ENCODE results near the gene SPATA22.
"Not testable (repeated sequence)": the region's sequence is repeated elsewhere in the genome, so short reads cannot be mapped to it uniquely, and the experiment has no call there.

SPATA22 gene

DNA sequence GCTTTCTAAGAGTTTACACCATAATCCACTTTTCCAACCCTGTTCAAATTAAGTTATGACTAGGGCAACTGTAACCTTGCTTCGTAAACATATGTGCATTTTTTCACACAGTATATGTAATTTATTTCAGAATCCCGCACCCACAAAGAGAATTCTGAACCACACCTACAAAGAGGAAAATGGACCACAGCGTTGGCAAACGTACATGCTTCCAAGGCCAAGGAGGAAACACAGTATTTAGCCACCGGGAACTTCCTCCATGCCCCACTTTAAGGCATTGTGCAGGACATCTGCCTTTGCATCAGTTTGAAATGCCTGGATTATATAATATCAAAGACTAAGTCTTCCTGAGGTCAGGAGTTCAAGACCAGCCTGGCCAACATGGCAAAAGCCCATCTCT, 2.1 kb downstream of the SPATA22 start:
- DNase-seq, result no peak

DNA sequence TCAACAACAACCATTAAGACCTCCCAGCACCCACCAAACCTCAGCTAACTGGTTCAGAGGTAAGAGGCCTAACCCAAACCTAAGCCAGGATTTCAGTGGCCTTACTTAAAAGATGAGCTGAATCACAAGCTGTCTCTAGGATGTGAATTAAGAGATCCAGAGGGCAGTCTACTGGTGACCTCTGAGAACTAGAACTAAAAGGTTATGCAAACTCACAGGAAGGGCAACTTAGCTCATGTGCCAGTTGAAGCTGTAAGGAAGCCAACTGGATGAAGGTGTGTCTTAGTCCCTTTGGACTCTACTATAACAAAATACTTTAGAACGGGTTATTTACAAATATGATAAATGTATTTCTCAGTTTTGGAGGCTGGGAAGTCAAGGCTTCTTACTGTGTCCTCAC, 5.3 kb downstream of the SPATA22 start:
- DNase-seq, result not testable (repeated sequence)

DNA sequence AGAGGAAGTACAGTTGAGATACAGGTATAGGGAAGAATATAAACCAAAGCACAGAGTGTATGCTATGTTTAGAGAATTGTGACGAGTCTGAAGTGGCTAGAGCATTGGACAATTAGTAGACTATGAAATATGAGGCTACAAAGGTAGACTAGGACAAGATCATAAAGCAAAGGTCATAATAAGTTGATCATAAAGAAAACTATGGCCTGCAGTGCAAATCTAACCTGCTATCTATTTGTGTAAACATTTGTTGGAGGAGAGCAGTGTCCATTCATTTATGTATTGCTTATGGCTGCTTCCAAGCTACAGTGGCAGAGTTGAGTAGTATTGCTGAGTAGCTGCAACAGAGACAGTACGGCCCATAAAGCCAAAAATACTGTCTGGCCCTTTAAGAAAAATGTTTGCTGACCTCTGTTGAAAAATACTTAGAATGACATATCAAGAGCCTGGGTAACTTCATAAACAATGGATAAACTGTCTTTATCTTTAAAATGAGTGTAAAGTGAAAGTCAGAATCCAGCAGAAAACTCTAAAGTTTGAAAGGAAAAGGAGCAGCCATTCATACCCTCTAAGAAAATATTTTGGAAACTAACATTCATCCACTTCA, 23.5 kb downstream of the SPATA22 start:
- DNase-seq, result no peak

DNA sequence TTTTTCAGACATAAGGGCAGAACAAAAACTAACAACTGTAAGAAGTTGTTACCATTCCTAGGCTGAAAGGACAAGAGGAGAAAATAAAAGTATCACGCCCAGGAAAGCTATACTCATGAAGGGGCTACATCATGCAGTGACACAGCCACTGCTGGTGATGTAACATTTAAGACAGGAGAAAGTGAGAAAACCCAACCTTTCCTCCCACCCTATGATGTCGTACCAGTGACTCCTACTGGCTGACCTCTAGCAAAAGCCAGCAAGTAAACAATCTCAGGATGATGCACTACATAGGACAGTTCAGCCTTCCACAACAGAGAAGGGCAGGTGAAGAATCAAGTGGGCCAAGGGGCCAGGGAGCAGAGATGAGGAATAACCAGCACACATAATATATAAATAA, 24.0 kb downstream of the SPATA22 start:
- DNase-seq, result no peak

DNA sequence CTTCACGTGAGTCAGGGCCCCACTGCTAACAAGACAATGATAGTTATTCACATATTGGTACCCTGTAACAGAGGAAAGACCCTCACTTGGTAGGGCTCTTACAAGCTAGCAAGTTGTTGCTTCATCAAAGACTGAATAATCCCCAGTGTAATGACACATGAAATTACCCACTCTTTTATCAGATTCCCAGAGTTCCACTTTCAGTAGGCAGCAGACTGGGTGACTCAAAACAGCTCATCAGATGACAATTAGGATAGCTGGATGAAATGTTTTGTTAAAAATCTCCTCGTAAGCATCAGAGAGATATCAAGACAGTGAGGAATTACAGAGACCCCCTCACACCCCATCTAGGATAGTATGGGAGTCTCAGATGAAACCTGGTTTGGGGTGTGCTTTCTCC, 31.2 kb downstream of the SPATA22 start:
- no peak for DNase-seq

DNA sequence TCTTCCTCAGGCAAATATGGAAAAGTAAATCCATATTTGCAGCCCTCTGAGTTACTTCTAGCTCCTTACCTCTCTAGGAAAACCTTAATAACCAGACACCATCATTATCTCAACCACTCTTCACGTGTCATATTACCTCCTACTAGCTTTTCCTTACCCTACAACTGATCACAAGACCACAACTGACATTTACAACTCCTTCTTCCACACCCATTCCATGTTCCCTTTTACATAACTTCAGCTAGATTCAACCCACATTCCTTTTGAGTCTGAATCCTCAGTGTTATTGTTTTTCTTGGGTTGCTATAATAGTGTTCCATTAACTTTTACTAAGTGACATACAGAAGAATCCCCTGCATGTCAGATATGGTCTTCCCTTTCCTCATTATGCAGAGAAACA, 33.3 kb downstream of the SPATA22 start:
- DNase-seq, result no peak

DNA sequence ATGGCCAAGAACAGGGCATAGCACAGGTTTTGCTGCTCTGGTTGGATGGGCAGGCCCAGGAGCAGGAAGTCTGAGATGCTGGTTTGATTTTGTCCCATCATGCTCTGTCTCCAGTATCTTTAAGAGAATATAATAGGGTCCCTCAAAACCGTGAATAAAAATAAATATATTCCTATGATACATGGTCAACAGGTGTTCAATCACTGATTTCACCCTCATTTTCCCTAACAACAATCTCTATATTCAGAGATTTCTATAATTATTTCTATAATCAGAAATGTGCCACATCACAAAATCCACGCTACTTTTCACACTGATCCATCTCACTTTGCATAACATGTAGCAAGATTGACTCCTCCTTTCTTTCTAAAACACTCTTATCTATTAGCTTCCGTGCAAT, 37.9 kb downstream of the SPATA22 start, which contains the start of gene OR1E2:
Gene OR1E2 (minus strand): TSS at position 101 of the 400 bp plus-strand sequence. CDS start 0 bp downstream, at position 101.
- DNase-seq, result no peak

DNA sequence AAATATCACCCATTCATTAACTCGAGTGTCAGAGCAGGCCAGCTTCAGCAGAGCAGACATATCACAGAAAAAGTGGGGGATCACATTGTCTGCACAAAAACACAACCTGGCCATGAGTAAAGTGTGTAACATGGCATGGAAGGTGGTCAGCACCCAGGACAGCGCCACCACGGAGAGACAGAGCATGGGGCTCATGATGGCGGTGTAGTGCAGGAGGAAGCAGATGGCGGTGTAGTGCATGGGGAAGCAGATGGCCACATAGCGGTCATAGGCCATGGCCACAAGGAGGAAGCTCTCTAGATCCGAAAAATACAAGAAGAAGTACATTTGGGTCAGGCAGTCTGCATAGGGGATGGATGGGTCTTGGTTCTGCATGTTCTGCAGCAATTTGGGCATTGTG, 38.4 kb downstream of the SPATA22 start:
- not testable (repeated sequence) for DNase-seq

DNA sequence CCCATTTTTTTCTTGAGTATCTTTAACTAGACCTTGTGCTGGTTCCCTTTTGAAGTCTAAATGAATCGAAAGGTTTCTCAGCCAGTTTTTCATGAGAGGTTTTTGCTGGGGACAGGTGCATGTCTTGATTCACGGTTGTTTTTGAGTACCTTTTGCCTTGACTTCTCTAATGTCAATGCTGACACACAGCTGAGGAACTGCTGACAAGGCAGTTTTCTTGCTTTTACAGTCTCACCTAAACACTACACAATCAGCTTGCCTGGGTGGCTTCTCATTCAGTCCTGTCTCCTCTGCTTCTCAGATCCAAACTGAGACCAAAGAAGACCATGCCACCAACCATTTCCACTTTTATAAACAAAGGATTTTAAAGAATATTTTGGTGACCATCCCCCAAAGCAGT, 53.4 kb downstream of the SPATA22 start:
- DNase-seq, result no peak

DNA sequence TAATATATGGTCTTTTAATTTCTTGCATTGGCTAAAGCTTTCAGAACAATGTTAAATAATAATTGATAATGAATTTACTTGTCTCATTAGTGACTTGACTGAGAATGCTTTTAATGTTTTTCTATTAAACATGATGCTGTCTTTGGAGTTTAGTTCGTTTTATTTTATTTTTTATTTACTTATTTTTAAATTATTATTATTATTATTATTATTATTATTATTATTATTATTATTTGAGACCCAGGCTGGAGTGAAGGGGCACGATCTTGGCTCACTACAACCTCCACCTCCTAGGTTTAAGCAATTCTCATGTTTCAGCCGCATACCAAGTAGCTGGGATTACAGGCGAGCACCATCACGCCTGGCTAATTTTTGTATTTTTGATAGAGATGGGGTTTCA, 56.0 kb downstream of the SPATA22 start:
- DNase-seq, result no peak

DNA sequence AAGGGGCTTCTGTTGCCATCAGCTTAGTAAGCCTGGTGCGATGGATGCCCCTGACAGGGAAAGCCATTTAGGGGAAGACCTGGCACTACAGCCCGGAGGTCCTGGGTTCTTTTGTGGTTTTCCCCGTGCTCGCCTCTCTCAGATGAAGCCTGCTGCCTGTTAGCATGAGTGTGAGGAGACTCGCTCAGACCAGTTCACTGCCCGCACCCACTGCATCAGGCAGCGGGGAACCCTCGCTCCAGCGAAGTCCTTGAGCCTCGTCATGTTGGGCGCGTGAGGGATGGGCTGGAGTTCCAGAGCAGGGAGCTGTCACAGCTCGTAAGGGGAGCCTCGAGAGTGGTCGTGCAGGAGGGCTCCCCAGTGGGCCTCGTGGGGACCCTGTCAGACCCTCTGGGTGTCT, 59.4 kb downstream of the SPATA22 start:
- DNase-seq, result not testable (repeated sequence)

DNA sequence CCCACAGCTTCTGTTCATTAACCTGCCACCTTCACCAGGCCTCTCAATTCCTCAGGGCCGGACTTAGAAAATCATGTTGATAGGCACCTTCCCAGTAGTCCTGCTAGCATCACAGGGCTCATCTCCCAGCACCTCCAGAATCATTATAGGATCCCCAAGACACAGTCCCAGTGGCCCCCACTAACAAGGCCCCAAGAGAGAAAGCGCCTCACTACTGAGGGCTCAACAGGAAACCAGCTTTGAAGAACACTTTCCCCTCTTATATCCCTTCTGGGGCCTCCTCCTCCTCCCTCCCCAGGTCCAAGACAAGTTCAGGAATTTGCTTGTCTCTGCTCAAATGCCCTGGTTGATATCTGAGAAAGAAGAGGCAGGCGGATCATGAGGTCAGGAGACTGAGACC, 60.5 kb downstream of the SPATA22 start, which contains the start of gene OR3A3:
Gene OR3A3 (plus strand): TSS at position 301 of the 400 bp plus-strand sequence.
- DNase-seq, result no peak

DNA sequence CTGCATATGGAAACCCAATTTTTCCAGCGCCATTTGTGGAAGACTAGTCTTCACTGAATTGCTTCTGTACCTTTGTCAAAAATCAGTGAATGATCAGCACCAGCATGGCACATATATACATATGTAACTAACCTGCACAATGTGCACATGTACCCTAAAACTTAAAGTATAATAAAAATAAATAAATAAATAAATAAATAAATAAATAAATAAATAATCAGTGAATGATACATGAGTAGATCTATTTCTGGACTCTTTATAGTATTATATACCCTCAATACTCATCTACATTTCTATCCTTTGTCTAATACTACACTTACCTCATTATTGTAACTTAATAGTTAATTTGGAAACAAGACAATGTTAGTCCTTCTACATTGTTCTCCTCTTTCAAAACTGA, 67.8 kb downstream of the SPATA22 start:
- DNase-seq, result not testable (repeated sequence)

DNA sequence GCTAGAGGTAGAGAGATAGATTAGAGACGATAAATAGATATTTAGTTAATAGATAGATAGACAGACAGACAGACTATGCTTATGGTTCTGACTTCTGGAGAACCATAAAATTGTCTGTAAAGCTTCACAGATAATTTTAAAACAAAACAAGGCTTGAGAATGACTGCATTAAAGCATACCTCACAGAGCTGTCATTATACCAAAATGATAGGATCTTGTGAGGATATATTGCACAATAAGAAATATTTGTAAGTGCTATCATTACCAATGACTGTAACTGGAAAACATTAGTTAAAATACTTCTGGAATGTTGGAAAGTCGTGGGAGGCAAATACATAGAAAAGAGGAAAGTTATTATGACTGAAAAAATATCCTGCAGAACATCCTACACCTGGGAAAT, 69.8 kb downstream of the SPATA22 start:
- no peak for DNase-seq

DNA sequence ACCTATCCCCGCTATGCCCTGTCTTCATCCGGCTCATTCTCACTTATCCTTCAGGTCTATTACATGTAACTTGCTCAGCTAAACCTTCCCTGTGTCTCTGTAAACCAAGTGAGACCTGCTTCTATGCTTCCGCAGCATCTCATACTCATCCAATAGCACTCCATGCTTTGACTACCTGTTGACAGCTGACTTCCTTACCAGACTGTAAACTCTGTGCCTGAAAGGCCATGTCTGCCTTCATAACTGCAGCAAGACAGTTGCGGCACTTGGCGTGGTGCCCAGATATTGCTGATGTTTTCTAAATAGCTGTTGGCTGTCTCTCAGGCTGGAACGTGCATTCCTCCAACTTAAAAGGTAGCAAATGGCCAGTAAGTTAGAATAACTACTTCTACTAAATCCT, 71.6 kb downstream of the SPATA22 start:
- no peak for DNase-seq

DNA sequence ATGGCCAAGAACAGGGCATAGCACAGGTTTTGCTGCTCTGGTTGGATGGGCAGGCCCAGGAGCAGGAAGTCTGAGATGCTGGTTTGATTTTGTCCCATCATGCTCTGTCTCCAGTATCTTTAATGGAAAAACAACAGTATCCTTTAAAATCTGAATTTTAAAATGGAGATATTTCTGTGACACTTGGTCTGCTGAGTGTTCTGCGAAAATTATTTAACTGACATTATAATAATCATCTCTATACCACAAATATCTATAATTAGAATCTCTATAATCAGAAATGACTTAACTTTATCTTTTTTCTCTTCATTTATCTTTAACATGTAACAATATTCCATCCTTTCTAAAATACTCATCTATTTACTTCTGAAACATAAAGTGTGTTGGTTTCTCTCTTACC, 73.3 kb downstream of the SPATA22 start, which contains the start of gene OR1E1:
Gene OR1E1 (minus strand): TSS at position 101 of the 400 bp plus-strand sequence. CDS start 0 bp downstream, at position 101.
- DNase-seq, result no peak

DNA sequence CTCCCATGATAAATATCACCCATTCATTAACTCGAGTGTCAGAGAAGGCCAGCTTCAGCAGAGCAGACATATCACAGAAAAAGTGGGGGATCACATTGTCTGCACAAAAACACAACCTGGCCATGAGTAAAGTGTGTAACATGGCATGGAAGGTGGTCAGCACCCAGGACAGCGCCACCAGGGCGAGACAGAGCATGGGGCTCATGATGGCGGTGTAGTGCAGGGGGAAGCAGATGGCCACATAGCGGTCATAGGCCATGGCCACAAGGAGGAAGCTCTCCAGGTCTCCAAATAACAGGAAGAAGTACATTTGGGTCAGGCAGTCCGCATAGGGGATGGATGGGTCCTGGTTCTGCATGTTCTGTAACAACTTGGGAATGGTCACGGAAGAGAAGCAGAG, 73.8 kb downstream of the SPATA22 start:
- DNase-seq, result not testable (repeated sequence)
